ENCODE results near the gene SLC9A2. TPM values are rescaled to one million over a fixed set of nuclear protein-coding genes. Genes with fewer than 3 reads are reported as not detected.
A peak's percentile ranks its signal among the peaks of the same experiment; 100 is the strongest.

Gene SLC9A2
- total and polyA plus RNA-seq, 2 of the 13 experiments (the other 11 are each of a cell fraction or from before 2014, with no cell fraction given), result 0.02 TPM; not detected in 1

GRCh38 chr2:102736410-102737409, 117.4 kb downstream of the SLC9A2 start (continued):
- TF ChIP-seq DZIP1 (CRISPR knock-in tag; IDR thresholded peaks at IDR 0.05) (0 out of 2 replicates have a peak, but pooled peaks have one; percentile 61), LRRFIP1 (CRISPR knock-in tag; conservative IDR thresholded peaks at IDR 0.05) (peak; percentile 27; the same call in 1 of the 2 replicates), KDM3A (CRISPR knock-in tag; IDR thresholded peaks at IDR 0.05; ENCODE audit: low read depth) (peak; percentile 89; the same call in 1 of the 2 replicates), ERF (CRISPR knock-in tag; IDR thresholded peaks at IDR 0.05) (peak; percentile 78), ZKSCAN8 (CRISPR knock-in tag; IDR thresholded peaks at IDR 0.05; ENCODE audit: borderline replicate concordance) (peak; percentile 68; the same call in 1 of the 2 replicates), ZNF224 (CRISPR knock-in tag; IDR thresholded peaks at IDR 0.05) (peak; percentile 96; the same call in 1 of the 2 replicates), KAT7 (CRISPR knock-in tag; IDR thresholded peaks at IDR 0.05; ENCODE audit: borderline replicate concordance) (peak; percentile 79), STAT6 (CRISPR knock-in tag; IDR thresholded peaks at IDR 0.05; ENCODE audit: borderline replicate concordance) (0 out of 2 replicates have a peak, but pooled peaks have one; percentile 9), ZNF777 (CRISPR knock-in tag; IDR thresholded peaks at IDR 0.05) (peak; percentile 96), ZSCAN9 (CRISPR knock-in tag; IDR thresholded peaks at IDR 0.05; ENCODE audit: borderline replicate concordance) (no peak; the same call in 1 of the 2 replicates), SRSF1 (optimal IDR thresholded peaks at IDR 0.05; ENCODE audit: low read depth, low read length) (peak; percentile 96), HBP1 (CRISPR knock-in tag; IDR thresholded peaks at IDR 0.05; ENCODE audit: low read depth) (peak; percentile 72; the same call in 1 of the 2 replicates), HMGA1 (CRISPR knock-in tag; conservative IDR thresholded peaks at IDR 0.05) (no peak), CBFB (CRISPR knock-in tag; IDR thresholded peaks at IDR 0.05) (0 out of 2 replicates have a peak, but pooled peaks have one; percentile 23)

Measured in HepG2 (cell line).